Stimulated activated CD8-positive, alpha-beta memory T cell treated with anti-CD3 and anti-CD28 coated beads, Interleukin-4, amount 100 ng/mL, for 4 hours (primary cell): ENCODE data around the gene RAPGEF5.

Source experiments
- DNase-seq, 2 donors: peaks; one replicate each; pipeline ENCODE4 v3.0.0-alpha.2; 2020; ENCODE audit warnings: low read depth in 2 of 2, low spot score in 1 of 2

Gene RAPGEF5

GRCh38 chr7:22378199-22378980 is 21.4 kb upstream of the RAPGEF5 start:
- DNase-seq = no peak

- no peak for DNase-seq
Measured at GRCh38 chr7:22377703-22378102, 20.7 kb upstream of the RAPGEF5 start.

- no peak for DNase-seq
Measured at GRCh38 chr7:22375359-22376048, 18.6 kb upstream of the RAPGEF5 start.

GRCh38 chr7:22373911-22374310 is 17.0 kb upstream of the RAPGEF5 start:
- DNase-seq = no peak

GRCh38 chr7:22373388-22373787 is 16.4 kb upstream of the RAPGEF5 start:
- no peak for DNase-seq

GRCh38 chr7:22372863-22373262 is 15.9 kb upstream of the RAPGEF5 start:
- no peak for DNase-seq

- no peak for DNase-seq
Measured at GRCh38 chr7:22371878-22372277, 14.9 kb upstream of the RAPGEF5 start.

- DNase-seq = no peak
Measured at GRCh38 chr7:22364900-22365299, 7.9 kb upstream of the RAPGEF5 start.

GRCh38 chr7:22363756-22364422 is 6.9 kb upstream of the RAPGEF5 start:
- DNase-seq = no peak

- DNase-seq = no peak
Measured at GRCh38 chr7:22361795-22362194, 4.8 kb upstream of the RAPGEF5 start.

- DNase-seq = no peak
Measured at GRCh38 chr7:22361320-22361719, 4.4 kb upstream of the RAPGEF5 start.

- no peak for DNase-seq
Measured at GRCh38 chr7:22358820-22359697, 2.1 kb upstream of the RAPGEF5 start.

GRCh38 chr7:22357311-22358175 is 589 bp upstream of the RAPGEF5 start:
- DNase-seq = no peak

- DNase-seq = no peak
Measured at GRCh38 chr7:22356010-22356691, 803 bp downstream of the RAPGEF5 start.

- no peak for DNase-seq
Measured at GRCh38 chr7:22355620-22356009, 1.3 kb downstream of the RAPGEF5 start.

- DNase-seq = no peak
Measured at GRCh38 chr7:22354462-22354861, 2.5 kb downstream of the RAPGEF5 start.

GRCh38 chr7:22352887-22353286 is 4.1 kb downstream of the RAPGEF5 start:
- no peak for DNase-seq

GRCh38 chr7:22351878-22352277 is 5.1 kb downstream of the RAPGEF5 start:
- no peak for DNase-seq

GRCh38 chr7:22351329-22351692 is 5.6 kb downstream of the RAPGEF5 start:
- no peak for DNase-seq
